ENCODE results near the gene DDX17. TPM values are rescaled to one million over a fixed set of nuclear protein-coding genes. Genes with fewer than 3 reads are reported as not detected.

Gene DDX17
- total RNA-seq, 1 donor from 2014 or later: 521 TPM

DNA sequence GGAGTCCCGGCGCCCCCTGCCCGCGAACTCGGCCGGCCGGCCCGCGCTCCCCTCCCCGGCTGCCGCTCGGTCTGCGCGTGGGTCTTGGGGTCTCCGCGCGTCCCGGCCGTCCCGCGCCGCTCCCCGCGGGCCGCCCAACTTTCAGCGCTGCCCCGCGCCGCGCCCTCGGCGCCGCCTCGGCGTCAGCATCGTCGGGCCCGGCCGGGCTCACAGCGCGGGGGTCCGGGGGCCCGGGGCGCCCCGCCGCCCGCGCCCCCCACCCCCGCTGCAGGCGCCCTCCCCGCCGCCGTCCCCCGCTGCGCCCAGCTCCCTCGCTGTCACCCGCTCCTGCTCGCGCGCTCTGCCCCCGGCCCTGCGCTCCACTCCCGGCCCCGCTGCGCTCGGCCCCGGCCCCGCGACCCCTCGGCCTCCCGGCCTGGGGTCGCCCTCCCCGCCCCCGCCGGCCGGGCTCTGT lies 51.0 kb downstream of the DDX17 start, which contains the start of gene KCNJ4:
Gene KCNJ4, minus strand, starts transcription at position 124 of the 454 bp plus-strand sequence. CDS start 27,067 bp downstream, outside the sequence.
- Histone ChIP-seq H3K4me3 (ENCODE audit: low read depth, low read length) (peak within 1 kb of the TSS; percentile 21), H3K27me3 (ENCODE audit: control insufficient read depth, insufficient read depth, low read length) (peaks cover 34% of the 10 kb centered on the region), H3K36me3 (ENCODE audit: control insufficient read depth, insufficient read depth, low read length) (no peaks in the 10 kb centered on the region)
- no peak for DNase-seq (ENCODE audit: low read depth)
- TF ChIP-seq, protein P1, sequence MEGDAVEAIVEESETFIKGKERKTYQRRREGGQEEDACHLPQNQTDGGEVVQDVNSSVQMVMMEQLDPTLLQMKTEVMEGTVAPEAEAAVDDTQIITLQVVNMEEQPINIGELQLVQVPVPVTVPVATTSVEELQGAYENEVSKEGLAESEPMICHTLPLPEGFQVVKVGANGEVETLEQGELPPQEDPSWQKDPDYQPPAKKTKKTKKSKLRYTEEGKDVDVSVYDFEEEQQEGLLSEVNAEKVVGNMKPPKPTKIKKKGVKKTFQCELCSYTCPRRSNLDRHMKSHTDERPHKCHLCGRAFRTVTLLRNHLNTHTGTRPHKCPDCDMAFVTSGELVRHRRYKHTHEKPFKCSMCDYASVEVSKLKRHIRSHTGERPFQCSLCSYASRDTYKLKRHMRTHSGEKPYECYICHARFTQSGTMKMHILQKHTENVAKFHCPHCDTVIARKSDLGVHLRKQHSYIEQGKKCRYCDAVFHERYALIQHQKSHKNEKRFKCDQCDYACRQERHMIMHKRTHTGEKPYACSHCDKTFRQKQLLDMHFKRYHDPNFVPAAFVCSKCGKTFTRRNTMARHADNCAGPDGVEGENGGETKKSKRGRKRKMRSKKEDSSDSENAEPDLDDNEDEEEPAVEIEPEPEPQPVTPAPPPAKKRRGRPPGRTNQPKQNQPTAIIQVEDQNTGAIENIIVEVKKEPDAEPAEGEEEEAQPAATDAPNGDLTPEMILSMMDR (IDR thresholded peaks at IDR 0.05; ENCODE audit: insufficient read depth, low read length, severe bottlenecking): no peak
- no peak for FAIRE-seq

DNA sequence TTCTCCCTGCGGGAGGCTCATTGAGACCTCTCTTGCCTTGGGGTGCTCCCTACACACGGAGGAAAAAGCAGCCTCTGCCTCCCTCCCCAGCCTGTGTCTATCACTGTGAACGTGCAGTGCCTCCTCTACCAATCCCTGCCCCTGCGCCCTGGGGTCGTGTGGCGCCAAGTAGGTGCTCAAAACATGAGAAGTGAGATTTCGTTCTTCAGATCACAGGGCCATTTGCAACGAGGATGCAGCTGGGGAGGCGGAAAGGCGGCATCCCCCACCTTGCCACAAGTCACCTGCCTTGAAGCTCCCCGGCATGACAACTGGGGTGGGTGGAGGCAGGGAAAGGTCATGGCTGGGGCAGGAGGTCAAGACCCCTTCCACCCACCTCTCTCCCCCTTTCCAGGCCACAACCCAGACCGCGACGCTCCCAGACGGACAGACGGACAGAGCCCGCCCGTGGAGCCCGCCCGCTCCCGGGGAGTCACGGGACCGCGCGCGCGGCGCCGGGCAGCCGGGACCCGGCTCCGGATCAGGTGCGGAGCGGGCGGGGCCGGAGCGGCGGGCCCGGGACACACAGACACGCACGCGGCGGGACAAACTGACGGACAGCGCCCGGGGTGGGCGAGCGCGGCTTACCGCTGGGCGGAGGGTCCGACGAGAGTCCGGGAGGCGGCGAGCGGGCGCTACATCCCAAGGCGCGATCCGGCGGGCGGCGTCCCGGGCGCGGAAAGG lies 51.6 kb downstream of the DDX17 start:
- TF ChIP-seq, protein P1 (IDR thresholded peaks at IDR 0.05; ENCODE audit: insufficient read depth, low read length, severe bottlenecking): no peak
- H3K36me3 ChIP-seq (ENCODE audit: control insufficient read depth, insufficient read depth, low read length): no peaks in the 10 kb centered on the region
- no peak for FAIRE-seq
- no peak for DNase-seq (ENCODE audit: low read depth)
- H3K27me3 ChIP-seq (ENCODE audit: control insufficient read depth, insufficient read depth, low read length): peaks cover 32% of the 10 kb centered on the region
- no peak overlapping the region for H3K4me3 ChIP-seq (ENCODE audit: low read depth, low read length)

DNA sequence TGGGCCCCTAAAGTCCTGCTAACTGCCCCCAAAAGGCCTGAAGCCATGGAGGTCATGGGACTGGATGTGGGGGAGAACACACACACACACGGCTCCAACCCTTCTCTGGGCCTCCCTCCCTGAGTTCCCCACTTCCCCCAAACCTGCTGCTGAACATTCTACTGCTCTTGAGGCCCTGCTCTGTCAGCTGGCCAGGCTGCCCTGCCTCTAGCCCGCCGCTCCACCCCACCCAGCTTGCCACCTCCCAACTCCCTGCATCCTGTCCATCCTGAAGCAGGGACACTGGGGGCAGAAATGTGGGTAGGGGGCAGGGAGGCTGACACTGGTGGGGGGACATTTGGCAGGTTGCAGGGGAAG lies 52.1 kb downstream of the DDX17 start:
- Histone ChIP-seq H3K4me3 (ENCODE audit: low read depth, low read length) (no peak overlapping the region), H3K27me3 (ENCODE audit: control insufficient read depth, insufficient read depth, low read length) (peaks cover 30% of the 10 kb centered on the region), H3K36me3 (ENCODE audit: control insufficient read depth, insufficient read depth, low read length) (no peaks in the 10 kb centered on the region)
- no peak for FAIRE-seq
- TF ChIP-seq, protein P1 (IDR thresholded peaks at IDR 0.05; ENCODE audit: insufficient read depth, low read length, severe bottlenecking): no peak
- no peak for DNase-seq (ENCODE audit: low read depth)

DNA sequence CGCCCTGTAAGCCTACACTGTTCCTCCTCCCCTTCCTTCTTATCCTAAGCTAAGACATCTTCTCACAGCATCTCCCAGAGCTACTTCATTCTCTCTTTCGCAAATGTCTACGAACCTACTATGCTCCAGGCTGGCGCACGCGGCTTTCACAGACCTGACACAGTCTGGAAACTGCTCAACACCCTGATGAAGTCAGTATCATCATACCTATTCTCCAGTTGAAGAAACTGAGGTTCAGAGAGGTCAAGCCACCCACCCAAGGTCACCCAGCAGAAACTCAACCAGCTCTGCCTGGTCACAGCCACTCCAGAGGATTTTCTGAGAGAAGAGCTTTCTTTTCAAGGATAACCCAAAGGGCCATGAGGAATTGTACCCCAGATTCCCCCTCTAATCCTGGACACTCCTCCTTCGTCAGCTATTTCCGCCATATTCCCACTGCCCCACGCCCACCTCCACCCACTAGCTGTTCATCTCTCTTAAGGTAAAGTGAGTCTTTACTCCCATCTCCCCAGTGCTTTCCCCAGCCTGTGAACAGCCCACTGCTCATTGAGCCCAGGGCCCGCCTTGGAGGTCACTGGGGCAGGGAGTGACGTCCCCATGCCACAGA lies 52.9 kb downstream of the DDX17 start:
- no peaks in the 10 kb centered on the region for H3K36me3 ChIP-seq (ENCODE audit: control insufficient read depth, insufficient read depth, low read length)
- H3K4me3 ChIP-seq (ENCODE audit: low read depth, low read length): no peak overlapping the region
- no peak for DNase-seq (ENCODE audit: low read depth)
- TF ChIP-seq, protein P1 (IDR thresholded peaks at IDR 0.05; ENCODE audit: insufficient read depth, low read length, severe bottlenecking): no peak
- no peak for FAIRE-seq
- H3K27me3 ChIP-seq (ENCODE audit: control insufficient read depth, insufficient read depth, low read length): peaks cover 26% of the 10 kb centered on the region

DNA sequence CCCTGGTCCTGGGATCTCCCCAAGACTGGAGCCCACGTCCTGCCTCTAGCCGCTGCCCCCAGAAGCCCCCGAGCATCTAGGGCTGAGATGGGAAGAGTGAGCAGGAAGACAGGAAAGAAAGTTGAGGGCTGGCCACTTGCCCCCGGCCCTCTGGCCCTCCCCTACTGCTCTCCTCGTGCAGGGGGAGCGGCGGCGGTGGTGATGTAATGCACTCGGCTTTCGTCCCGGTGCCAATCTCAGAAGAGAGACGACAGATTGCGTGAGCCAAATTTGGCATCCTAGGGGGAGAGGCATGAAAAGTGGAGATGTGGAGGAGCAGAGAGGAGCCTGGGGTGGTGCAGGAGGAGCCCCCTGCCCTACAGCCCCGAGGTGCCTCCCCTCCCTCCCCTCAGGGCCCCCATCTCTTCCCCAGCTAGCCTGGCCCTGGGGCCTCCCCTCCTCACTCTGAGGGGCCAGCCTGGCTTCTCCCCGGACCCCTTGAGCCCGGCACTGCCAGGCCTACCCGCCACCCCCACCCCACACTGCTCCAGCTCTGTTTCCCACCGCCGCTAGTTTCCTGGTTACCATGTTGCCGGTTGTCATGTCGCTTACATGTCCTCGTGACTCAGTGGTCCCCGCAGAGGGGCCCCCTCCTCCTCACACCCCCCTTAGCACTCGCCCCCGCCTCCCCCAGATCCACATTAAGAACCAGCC lies 53.6 kb downstream of the DDX17 start:
- no peak for DNase-seq (ENCODE audit: low read depth)
- Histone ChIP-seq H3K4me3 (ENCODE audit: low read depth, low read length) (no peak overlapping the region), H3K27me3 (ENCODE audit: control insufficient read depth, insufficient read depth, low read length) (peaks cover 23% of the 10 kb centered on the region), H3K36me3 (ENCODE audit: control insufficient read depth, insufficient read depth, low read length) (no peaks in the 10 kb centered on the region)
- TF ChIP-seq, protein P1 (IDR thresholded peaks at IDR 0.05; ENCODE audit: insufficient read depth, low read length, severe bottlenecking): no peak
- FAIRE-seq: no peak

Data from bronchial epithelial cell (primary cell).